HCEC 1CT (cell line): Measurements from ENCODE around the gene RSU1.

ENCODE experiments used
- DNase-seq: peaks from one replicate; pipeline ENCODE4 v3.0.0-alpha.2; 2017

The RSU1 gene

DNA sequence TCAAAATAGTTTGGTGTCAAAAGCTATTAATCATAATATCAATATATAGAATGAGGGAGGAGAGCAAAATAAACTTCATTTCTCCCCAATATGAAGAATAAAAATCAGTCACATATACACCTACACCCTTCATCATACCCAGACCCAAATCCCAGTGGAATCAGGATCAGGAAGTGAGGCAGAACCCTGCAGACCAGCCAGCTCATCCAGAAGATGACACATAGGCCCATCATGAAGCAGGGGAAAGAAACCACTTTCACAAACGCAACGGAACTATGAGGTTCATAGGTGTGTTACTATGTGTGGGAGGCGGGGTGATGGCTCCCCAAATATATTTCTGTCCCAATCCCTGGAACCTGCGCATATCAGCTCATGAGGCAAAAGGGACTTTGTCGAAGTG lies 89.0 kb downstream of the RSU1 start:
- no peak for DNase-seq

DNA sequence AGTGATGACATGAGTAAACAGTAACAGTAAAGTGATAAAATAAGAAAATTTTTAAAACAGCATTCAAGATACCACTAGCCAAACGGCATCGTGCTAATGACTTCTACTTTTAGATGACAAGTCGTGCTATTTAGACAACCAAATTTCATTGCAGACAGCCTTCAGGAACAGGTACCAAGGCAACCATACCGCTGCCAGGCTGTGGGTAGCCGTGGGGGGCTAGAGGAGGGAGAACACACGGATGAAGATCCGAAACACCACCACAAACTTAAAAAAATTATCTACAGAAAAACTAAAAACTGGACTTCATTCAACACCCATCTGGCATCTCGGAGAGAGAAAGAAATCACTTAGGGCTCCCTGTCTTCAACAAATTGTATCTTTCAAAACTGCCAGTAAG lies 89.6 kb downstream of the RSU1 start:
- DNase-seq, result no peak

DNA sequence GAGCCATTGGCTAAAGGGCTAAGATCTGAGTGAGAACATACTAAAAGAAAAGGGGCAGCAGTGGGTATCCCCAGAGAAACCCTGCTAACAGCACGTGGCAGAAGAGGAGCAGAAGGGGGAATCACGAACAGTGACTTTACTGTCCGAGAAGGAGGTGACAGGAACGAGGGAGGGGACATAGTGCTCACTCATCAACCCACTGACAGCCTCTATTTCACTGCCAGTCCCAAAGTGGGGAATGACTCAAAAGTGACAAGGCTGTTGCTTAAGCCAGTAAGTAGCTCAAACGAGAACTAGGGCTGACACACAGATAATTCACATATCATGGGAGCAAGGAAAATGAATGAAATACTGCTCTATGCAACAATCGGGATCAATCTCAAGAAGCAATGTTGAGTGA lies 92.7 kb downstream of the RSU1 start:
- no peak for DNase-seq

DNA sequence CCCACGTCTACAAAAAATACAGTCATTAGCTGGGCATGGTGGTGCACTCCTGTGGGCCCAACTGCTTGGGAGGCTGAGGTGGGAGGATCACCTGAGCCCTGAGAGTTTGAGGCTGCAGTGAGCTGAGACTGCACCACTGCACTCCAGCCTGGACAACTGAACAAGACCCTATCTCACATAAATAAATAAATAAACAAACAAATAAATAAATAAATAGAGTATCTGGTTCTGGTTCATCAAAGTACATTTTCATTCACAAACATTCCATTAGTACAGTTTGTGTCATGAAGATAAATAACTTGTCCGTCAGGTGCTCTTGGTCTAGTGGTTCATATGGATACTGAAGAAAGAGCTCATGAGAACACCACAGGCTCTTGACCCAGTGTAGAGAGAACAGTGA lies 96.4 kb downstream of the RSU1 start:
- no peak for DNase-seq

DNA sequence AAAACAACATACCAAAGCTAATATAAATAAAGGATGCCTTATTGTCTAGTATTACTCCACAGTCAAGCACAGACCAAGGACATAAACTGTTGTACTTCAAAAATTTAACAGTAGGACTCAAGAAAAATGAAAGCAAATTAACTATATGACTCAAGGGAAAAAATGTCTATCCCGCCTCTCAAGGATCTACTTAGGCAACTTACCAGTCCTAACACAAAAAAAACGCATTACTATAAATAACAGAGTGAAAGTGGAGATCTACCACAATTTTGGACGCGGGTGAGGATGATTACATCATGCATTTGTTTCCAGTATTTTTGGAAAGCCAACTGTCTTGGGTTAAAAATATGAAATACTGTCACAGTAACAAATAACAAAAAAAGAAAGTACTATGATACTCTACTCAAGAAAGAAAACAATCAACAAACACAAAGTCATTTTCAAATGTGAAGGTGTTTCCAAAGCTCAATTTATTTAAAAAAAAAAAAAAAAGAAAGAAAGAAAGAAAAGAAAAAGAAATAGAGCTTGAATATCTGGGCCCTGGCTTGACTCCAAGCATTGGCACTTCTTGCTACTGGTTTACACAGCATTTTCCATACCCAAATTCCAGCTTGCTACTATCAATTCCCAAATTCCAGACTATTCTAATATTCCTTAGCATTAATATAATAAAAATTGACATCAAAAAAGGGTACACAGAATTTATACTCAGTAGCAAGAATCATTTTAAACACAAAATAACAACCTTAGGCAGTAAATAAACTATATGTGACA lies 99.4 kb downstream of the RSU1 start:
- DNase-seq, result peak; percentile 46

DNA sequence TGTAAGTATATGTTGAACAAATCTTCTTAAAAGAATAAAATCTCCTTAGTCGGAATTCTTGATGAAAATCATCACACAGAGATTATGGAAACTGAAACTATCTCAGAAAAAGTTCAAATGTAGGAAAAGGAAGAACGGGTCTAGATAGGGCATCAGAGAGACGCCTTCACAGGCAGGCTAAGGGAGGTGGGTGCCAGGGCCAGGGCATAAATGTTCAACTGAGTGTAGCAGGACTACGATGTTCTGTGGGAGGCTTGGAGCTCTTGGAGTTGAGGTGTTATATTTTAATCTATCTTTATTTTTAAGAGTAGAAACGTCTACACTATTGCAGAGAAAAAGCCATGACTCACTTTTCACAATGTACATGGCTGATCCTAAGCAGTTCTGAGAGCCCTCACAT lies 101.2 kb downstream of the RSU1 start:
- DNase-seq, result no peak

DNA sequence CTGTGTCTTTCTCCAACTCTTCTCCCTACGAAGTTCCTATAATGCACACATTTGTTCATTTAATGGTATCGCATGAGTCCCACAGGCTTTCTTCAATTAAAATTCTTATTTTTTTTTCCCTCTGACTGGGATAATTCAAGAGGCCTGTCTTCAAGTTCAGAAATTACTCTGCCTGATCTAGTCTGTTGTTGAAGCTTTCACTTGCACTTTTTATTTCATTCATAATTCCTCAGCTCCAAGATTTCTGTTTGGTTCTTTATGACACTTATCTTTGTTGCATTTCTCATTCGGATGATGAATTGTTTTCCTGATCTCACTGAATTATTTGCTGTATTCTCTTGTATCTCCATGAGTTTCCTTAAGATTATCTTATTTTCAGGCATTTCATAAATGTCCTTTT lies 103.9 kb downstream of the RSU1 start:
- no peak for DNase-seq

DNA sequence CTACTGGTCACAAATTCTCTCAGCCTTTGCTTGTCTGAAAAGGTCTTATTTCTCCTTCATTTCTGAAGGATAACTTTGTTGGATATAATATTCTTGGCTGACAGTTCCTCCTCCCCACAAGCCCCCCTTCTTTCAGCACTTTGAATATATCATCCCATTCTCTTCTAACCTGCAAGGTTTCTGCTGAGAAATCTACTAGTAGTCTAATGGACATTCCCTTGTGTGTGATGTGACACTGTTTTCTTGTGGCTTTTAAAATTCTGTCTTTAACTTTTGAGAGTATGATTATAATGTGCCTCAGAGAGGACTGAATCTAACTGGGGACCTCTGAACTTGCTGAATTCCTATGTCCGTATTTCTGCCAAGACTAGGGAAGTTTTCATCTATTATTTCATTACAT lies 104.3 kb downstream of the RSU1 start:
- no peak for DNase-seq

DNA sequence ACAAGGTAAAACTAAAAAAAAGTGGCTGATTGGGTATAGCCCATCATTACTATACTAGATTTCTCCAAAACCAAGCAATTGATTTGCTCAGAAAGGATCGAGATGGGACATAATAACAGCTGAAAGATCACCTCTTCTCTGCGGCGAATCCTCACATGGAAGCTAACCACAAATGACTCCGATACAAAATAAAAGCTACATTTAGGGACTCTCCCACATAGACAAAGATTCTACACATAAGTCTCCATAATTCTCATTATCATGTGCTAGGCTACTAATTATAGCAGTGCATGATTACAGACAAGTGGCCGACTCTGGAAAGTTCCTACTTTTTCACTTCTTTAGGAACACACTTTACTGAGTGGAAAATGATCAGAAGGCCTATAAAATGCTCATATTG lies 116.9 kb downstream of the RSU1 start:
- DNase-seq, result no peak

DNA sequence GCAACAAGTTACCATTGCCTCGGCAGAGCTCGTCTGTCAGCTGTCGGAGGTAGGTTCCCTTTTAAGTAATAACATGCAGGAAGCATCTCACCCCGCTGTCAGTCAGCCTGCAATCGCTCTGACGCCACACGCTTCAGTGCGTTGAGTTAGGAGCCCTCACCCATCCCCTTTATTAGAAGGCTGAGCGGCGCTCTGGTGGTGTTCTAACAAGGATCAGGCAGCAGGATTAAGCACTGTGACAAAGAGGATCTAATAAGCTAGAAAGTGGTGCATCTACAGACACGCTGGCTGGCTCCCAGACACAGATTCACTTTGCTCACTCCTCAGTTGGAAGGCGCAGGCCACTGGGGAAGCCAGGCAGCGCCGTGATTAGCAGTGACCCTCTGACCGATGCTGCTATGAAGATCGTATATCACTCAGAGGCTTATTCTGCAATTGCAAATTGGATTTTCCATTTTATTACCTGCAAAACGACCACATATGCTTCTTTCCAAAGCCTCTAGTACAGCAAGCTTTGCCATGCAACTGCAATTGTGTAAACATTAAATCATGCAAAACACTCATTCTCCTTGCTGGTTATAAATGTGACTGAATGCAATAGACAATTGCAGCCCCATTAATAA lies 117.7 kb downstream of the RSU1 start:
- DNase-seq, result no peak

DNA sequence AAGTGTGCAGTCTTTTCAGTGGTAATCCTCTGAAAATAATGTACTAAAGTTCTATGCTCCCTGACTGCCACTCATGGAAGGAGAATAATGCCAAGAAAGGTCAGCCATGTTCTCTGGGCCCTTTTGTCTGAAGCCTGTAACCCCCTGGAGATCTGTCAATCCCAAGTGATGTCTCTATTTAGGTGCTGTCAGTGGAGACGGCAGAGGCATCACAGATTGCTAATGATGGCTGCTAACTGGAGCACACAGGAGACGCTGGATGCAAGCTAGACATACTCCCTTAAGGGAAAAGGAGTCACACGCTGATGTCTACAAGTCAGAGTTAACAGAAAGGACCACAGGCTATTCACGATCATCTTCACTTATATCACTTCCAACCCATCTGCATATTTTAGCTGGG lies 118.8 kb downstream of the RSU1 start:
- no peak for DNase-seq

DNA sequence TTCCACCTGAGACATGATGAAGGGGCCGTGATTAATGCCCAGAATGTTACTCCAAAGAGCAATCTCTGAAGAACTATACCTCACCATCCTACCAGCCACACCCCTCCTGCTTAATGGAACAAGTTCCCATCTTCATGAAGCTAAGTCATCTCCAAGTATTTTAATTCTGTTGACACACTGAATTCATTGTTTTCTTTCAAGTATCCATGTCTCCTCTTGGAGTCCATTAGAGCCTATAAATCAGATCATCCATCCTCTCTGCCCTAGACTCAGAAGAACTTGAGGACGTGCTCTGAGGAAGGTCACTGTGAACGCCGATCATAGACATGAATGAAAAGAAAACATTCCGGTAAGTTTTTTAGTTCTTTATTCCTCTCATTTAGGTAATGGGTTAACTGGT lies 126.8 kb downstream of the RSU1 start:
- DNase-seq, result no peak

DNA sequence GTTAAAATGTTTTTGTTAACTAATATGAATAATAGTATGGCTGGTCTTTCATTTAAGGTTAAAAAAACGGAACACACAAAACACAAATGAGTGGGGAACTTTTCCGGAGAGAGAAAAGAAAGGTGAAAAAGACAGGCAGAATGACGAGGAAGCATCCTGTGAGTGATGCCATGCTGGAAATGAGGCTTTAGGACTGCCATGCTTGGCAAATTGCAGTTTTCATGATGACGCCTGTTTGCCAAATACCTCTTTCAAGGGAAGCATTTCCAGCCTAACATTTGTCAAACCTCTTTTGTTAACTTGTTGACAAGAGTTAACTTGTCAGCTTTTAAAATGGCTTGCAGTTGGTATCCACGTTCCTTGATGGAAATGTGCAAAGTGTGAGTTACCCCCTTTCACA lies 127.5 kb downstream of the RSU1 start:
- no peak for DNase-seq

DNA sequence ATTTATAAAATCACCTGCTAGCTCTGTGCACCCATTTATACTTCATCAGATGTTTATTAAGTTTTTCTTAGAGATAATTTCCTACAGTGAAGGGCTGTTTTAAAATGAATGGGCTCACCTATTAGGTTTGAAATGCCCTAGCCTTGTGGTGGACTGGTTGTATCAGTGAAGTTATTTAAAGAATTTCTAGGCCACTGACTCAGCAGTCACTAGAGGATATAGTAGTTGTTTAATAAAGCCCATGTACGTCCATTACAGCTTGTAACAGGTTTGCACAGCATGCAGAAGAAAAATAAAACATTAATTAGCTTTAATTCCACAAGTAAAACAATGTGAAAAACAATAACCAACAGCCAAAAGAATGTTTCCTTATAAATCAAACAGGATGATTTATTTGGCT lies 128.0 kb downstream of the RSU1 start:
- peak; percentile 5 for DNase-seq

DNA sequence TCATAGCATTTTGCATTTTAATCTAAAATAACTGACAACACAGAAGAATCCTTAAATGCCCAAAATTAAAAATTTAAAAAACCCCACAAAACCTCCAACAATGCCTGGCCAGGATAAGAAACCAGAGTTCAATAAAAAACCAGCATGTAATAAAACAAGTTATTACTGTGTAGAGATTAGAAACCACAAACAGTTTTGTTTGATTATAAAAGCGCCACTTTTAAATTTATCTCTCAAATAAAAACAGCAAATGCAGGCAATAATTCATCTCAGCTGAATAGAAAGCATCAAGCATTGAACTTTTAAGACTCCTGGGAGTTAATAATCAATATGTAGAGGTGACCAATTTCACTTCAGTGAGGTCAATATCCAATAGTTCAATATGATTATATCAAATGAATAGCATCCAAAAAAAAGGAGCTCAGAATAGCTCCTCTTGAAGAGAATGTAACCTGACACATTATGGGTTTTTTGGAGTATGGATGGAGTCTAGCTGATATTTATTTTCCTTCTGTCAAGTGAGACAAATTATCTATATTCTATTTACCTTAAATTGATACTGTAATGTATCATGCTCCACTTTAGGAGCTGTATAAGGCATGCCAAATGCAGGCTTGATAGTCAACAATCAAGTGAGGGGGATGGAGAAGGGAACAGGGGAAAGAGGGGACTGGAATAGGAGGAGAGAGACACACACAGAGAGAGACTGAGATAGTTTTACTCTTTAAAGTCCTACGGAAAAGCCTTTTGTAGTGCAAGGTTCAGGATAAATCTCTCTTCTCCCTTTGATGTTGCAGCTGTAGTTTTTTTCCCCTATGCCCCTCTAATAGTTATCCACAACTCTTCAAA lies 130.9 kb downstream of the RSU1 start:
- DNase-seq, result no peak

DNA sequence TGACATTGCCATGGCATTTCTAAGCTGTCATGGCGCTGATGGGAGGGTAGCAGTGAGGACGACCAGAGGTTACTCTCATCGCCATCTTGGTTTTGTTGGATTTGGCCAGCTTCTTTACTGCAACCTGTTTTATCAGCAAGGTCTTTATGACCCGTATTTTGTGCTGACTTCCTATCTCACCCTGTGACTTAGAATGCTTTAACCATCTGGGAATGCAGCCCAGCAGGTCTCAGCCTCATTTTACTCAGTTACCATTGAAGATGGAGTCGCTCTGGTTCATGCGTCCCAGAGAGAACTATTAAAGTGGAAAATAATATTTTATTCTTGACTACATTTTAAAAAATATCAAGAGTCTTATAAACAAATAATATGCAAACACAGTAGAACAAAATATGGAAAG lies 131.7 kb downstream of the RSU1 start:
- no peak for DNase-seq

DNA sequence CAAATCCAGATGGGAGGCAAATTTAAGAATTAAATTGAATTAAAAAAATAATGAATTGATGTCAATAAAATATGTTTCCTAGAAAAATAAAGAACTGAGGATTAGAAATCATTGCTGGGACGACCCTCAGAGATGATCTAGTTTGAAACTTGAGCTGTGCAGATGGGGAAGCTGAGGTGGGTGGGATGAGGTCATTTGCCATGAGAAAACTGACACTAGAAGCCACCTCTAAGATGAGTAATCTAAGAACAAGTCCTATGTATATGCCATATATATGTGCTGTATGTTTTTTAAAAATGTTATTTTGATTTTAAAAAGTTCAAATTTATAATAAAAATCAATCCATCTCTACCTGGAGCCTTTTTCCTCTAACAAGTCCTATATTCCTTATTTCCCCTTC lies 135.7 kb downstream of the RSU1 start:
- no peak for DNase-seq

DNA sequence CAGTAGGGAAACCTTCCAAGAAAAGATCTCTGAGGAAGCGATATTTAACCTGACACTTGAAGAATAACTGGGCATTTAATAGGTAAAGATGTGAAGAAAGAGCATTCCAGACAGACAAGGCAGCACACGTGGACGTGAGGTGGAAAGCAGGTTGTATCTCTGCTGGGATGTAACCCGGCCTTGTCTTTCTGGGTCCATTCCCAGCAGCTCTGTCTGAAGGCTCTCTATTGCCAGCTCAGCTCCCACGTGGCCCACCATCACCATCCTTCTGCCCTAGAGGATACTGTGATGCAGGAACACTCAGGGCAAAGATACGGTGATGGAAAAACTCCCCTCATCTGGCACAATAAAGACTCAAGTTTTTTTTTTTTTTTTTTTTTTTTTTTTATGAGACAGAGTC lies 137.7 kb downstream of the RSU1 start:
- no peak for DNase-seq

DNA sequence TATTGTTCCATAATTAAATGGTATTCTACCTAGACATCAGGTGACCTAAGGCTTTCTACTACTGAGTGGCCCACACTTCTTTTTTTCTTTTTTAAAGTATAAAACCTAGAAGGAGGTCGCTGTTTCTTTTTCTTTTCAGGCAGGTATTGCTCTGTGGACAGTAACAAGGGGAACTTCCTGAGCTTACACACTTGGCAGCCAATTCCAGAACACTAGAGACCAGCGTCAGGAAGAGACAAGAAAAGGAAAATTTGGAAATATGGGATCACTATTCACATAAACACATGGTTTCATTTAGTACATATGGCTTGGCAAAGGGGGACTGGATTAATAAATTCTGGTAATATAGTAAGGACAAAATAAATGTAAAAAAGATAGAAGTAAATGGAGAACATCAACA lies 141.9 kb downstream of the RSU1 start:
- DNase-seq, result no peak

DNA sequence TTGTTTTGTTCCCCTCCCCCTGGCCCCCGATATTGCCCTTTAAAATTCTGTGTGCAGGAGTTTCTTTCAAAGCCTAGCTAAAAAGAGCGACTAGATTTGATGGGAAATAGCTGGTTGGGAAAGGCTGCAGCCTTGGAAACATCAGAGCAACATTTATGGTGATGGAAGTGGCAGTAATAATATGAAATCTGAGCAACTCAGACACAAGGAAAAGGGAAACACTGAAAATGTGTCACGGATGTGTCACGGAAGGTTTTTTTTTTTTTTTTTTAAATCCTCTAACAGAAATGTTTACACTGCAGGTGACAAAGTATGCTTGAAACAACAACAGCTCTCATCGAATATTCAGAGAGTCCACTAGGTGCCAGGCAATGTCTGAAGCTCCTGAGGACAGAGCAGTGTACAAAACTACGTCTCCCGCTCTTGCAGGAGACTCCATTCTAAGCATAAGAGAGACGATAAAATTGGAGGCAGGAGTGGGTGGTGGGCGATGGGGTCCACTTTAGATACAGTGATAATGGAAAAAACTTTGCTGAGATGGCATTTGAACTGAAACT lies 143.0 kb downstream of the RSU1 start:
- no peak for DNase-seq

DNA sequence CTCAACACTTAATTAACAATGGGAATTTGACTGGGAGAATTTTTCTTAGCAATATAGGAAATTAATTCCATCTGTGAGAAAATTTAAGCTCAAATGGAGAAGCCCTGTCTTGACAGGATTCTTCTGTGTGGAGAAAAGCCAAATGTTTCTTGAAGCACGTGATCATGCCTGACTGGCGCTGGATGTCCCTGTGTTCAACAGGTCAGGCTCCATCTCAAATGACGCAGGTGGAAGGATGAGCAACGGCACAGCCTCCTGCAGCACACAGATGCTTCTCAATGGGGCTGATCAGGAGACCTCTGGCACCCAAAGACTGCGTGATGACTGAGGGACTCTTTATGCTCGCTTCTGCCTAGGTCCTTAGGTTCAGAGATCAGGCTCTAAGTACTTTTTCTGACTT lies 143.8 kb downstream of the RSU1 start:
- no peak for DNase-seq

DNA sequence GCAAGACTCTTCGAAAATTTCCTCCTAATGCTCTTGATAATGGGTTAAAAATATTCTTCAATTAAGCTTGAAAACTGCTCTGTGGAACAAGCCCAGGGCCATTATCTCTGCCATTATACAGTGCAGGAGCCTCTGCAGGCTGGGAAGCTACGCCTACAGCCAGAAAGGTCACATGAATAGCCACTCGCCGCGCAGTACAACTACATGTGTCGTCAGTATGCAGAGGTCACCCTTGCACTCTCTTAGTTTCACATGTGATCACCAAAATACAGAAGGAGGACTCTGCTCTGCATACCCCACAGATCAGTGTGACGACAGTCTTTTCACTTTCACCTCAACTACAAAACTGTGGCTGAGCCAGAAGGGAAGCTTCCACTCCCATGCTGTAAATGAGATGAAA lies 153.8 kb downstream of the RSU1 start:
- DNase-seq, result no peak

DNA sequence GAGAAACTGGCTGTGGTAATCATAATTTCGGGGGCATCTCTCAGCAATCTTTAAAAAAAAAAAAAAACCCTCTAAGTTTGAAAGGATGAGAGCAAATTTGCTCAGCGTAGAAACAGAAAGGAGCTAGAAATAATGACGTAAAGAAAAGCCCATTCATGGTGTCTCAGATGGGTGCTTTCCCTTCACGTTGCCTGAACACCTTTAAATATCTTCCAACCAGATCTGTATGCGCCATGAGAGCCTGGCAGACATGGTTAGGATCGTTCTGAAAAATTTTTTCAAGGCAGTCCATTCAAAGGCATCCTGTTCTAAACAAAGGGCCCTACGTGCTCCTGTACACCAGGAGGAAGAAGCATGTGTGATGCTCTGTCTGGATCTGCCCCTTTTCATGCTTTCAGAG lies 154.3 kb downstream of the RSU1 start:
- DNase-seq, result no peak

DNA sequence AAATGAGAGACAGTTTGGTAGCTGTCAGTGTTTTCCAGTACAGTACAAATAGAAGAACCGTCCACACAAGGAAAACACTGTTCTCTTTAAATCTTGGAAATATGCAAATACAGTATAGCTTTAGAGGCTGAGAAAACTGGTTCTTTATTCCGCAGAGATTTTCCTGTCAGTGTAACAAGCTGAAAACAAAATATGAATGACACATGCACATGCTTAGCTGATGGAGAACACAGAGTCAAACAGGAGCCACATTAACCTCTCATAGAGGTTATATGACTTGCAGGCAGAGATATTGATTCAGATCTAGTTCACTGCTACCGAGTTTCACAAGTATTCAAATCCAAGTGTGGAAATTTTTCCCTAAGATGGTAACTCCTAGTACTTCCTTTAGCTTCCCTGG lies 160.3 kb downstream of the RSU1 start:
- no peak for DNase-seq
